HEK293T (cell line): ENCODE measurements around the gene SORBS2.

Source experiments
- BHLHE40 ChIP-seq: fragments of 450-650 bp; IDR thresholded peaks from 2 replicates; pipeline ENCODE4 v1.6.1; 2016; ENCODE audit warnings: mild to moderate bottlenecking, moderate library complexity, borderline replicate concordance
- CTBP1 ChIP-seq: fragments of 450-650 bp; IDR thresholded peaks from 2 replicates; pipeline ENCODE4 v1.6.1; 2016; ENCODE audit warnings: borderline replicate concordance
- ELF4 ChIP-seq: fragments of 450-650 bp; IDR thresholded peaks from 2 replicates; pipeline ENCODE4 v1.6.1; 2017; ENCODE audit warnings: antibody characterized with exemption
- FOXA1 ChIP-seq: fragments of 450-650 bp; IDR thresholded peaks from 2 replicates; pipeline ENCODE4 v1.6.1; 2016; ENCODE audit warnings: mild to moderate bottlenecking
- FOXK2 ChIP-seq: fragments of 450-650 bp; IDR thresholded peaks from 2 replicates; pipeline ENCODE4 v1.6.1; 2016; ENCODE audit warnings: mild to moderate bottlenecking
- FOXM1 ChIP-seq: fragments of 450-650 bp; IDR thresholded peaks from 2 replicates; pipeline ENCODE4 v1.6.1; 2017; ENCODE audit warnings: mild to moderate bottlenecking, borderline replicate concordance
- HDGF ChIP-seq: fragments of 450-650 bp; IDR thresholded peaks from 2 replicates; pipeline ENCODE4 v1.6.1; 2017; ENCODE audit warnings: antibody characterized with exemption, borderline replicate concordance
- L3MBTL2 ChIP-seq: fragments of 450-650 bp; conservative IDR thresholded peaks from 2 replicates; pipeline ENCODE4 v1.6.1; 2016; ENCODE audit warnings: mild to moderate bottlenecking
- LEF1 ChIP-seq: fragments of 450-650 bp; IDR thresholded peaks from 2 replicates; pipeline ENCODE4 v1.6.1; 2017; ENCODE audit warnings: mild to moderate bottlenecking, borderline replicate concordance
- NFRKB ChIP-seq: fragments of 450-650 bp; IDR thresholded peaks from 2 replicates; pipeline ENCODE4 v1.6.1; 2016; ENCODE audit warnings: mild to moderate bottlenecking, moderate library complexity
- SP1 ChIP-seq: fragments of 450-650 bp; IDR thresholded peaks from 2 replicates; pipeline ENCODE4 v1.6.1; 2017
- SUZ12 ChIP-seq: fragments of 450-650 bp; IDR thresholded peaks from 2 replicates; pipeline ENCODE4 v1.6.1; 2016; ENCODE audit warnings: mild to moderate bottlenecking
- ZNF384 ChIP-seq: fragments of 450-650 bp; IDR thresholded peaks from 2 replicates; pipeline ENCODE4 v1.6.1; 2016

- TF ChIP-seq HDGF = no peak
- no peak for TF ChIP-seq L3MBTL2
- no peak for TF ChIP-seq SUZ12
- TF ChIP-seq CTBP1 = no peak
- no peak for TF ChIP-seq FOXK2
- TF ChIP-seq ZNF384 = no peak
- no peak for TF ChIP-seq FOXM1
- no peak for TF ChIP-seq LEF1
- TF ChIP-seq FOXA1 = no peak
- no peak for TF ChIP-seq SP1
- no peak for TF ChIP-seq NFRKB
- no peak for TF ChIP-seq BHLHE40
- TF ChIP-seq ELF4 = no peak
Measured at GRCh38 chr4:185550933-185551332, 261.1 kb downstream of the SORBS2 start.
